Liver (tissue), 9 donors: ENCODE measurements around the gene CCT2. TPM values are rescaled to one million over a fixed set of nuclear protein-coding genes. Genes with fewer than 3 reads are reported as not detected.

ENCODE experiments used
- DNase-seq: peaks from one replicate; pipeline ENCODE4 v3.0.0-alpha.2; 2017; ENCODE audit warnings: low spot score
- H3K27ac ChIP-seq, 2 donors: one replicate each; pipeline ENCODE4 v1.7.0; 2013; ENCODE audit warnings: inconsistent platforms in 2 of 2, low read length in 2 of 2, control low read depth in 1 of 2, low read depth in 1 of 2, mild to moderate bottlenecking in 1 of 2
- H3K27me3 ChIP-seq, 4 donors: one replicate each; pipeline versions ENCODE4 v1.6.1 to v1.7.0; 2013; ENCODE audit warnings: low read length in 3 of 4, inconsistent platforms in 1 of 4, mild to moderate bottlenecking in 1 of 4, moderate library complexity in 1 of 4; ENCODE audit not compliant: control insufficient read depth in 4 of 4, insufficient read depth in 4 of 4
- H3K36me3 ChIP-seq, 4 donors: one replicate each; pipeline versions ENCODE4 v1.6.1 to v1.7.0; 2013; ENCODE audit warnings: low read length in 3 of 4, mild to moderate bottlenecking in 3 of 4, low read depth in 1 of 4, moderate library complexity in 1 of 4; ENCODE audit not compliant: control insufficient read depth in 4 of 4, insufficient read depth in 3 of 4
- H3K4me1 ChIP-seq, 4 donors: one replicate each; pipeline versions ENCODE4 v1.6.1 to v1.7.0; 2013; ENCODE audit warnings: low read length in 3 of 4, mild to moderate bottlenecking in 3 of 4, moderate library complexity in 1 of 4; ENCODE audit not compliant: control insufficient read depth in 4 of 4, insufficient read depth in 4 of 4
- H3K4me3 ChIP-seq, 3 donors: one replicate each; pipeline versions ENCODE4 v1.6.1 to v1.7.0; 2013; ENCODE audit warnings: low read length in 3 of 3, control low read depth in 1 of 3, low read depth in 1 of 3, mild to moderate bottlenecking in 1 of 3
- H3K9ac ChIP-seq, 2 donors: one replicate each; pipeline ENCODE4 v1.7.0; 2013; ENCODE audit warnings: low read length in 2 of 2, mild to moderate bottlenecking in 2 of 2, moderate library complexity in 2 of 2, control low read depth in 1 of 2, low read depth in 1 of 2
- H3K9me3 ChIP-seq, 4 donors: one replicate each; pipeline versions ENCODE4 v1.6.1 to v1.7.0; 2013; ENCODE audit warnings: low read length in 3 of 4; ENCODE audit not compliant: control insufficient read depth in 4 of 4
- ATF3 ChIP-seq: IDR thresholded peaks from 2 replicates; pipeline ENCODE4 v1.6.1; 2016; ENCODE audit warnings: antibody characterized with exemption
- CTCF ChIP-seq: fragments of 150-350 bp; IDR thresholded peaks from 2 replicates; pipeline ENCODE4 v1.5.1; 2017; ENCODE audit warnings: improper control_type of control experiment, low read depth, low read length; ENCODE audit not compliant: missing input control
- EGR1 ChIP-seq, 2 donors: IDR thresholded peaks; 2 replicates each; pipeline ENCODE4 v1.6.1; 2016 to 2018; ENCODE audit warnings: antibody characterized with exemption in 2 of 2, low read depth in 2 of 2
- FOXA1 ChIP-seq: IDR thresholded peaks from 2 replicates; pipeline ENCODE4 v1.6.1; 2016; ENCODE audit warnings: antibody characterized with exemption
- FOXA2 ChIP-seq: IDR thresholded peaks from 2 replicates; pipeline ENCODE4 v1.6.1; 2016; ENCODE audit warnings: antibody characterized with exemption
- GABPA ChIP-seq, 2 donors: IDR thresholded peaks in 1 of 2; conservative IDR thresholded peaks in 1 of 2; 2 replicates each; pipeline ENCODE4 v1.6.1; 2016; ENCODE audit warnings: antibody characterized with exemption in 2 of 2, mild to moderate bottlenecking in 1 of 2, moderate library complexity in 1 of 2
- HNF4A ChIP-seq, 2 donors: conservative IDR thresholded peaks; 2 replicates each; pipeline ENCODE4 v1.6.1; 2016; ENCODE audit warnings: antibody characterized with exemption in 2 of 2, mild to moderate bottlenecking in 2 of 2
- HNF4G ChIP-seq: IDR thresholded peaks from 2 replicates; pipeline ENCODE4 v1.6.1; 2016; ENCODE audit warnings: antibody characterized with exemption
- JUND ChIP-seq, 2 donors: IDR thresholded peaks; 2 replicates each; pipeline ENCODE4 v1.6.1; 2016; ENCODE audit warnings: antibody characterized with exemption in 2 of 2
- NR2F2 ChIP-seq: IDR thresholded peaks from 2 replicates; pipeline ENCODE4 v1.6.1; 2016; ENCODE audit warnings: antibody characterized with exemption
- RAD21 ChIP-seq, 2 donors: IDR thresholded peaks; 2 replicates each; pipeline ENCODE4 v1.6.1; 2016; ENCODE audit warnings: antibody characterized with exemption in 2 of 2, mild to moderate bottlenecking in 2 of 2
- RXRA ChIP-seq, 2 donors: IDR thresholded peaks; 2 replicates each; pipeline ENCODE4 v1.6.1; 2017 to 2018; ENCODE audit warnings: antibody characterized with exemption in 2 of 2, mild to moderate bottlenecking in 1 of 2
- SP1 ChIP-seq: IDR thresholded peaks from 2 replicates; pipeline ENCODE4 v1.6.1; 2018; ENCODE audit warnings: antibody characterized with exemption, mild to moderate bottlenecking
- TAF1 ChIP-seq: conservative IDR thresholded peaks from 2 replicates; pipeline ENCODE4 v1.6.1; 2016; ENCODE audit warnings: antibody characterized with exemption, mild to moderate bottlenecking
- YY1 ChIP-seq: IDR thresholded peaks from 2 replicates; pipeline ENCODE4 v1.6.1; 2016; ENCODE audit warnings: antibody characterized with exemption, mild to moderate bottlenecking
- WGBS: extraction: QIAGEN DNeasy Blood & Tissue Kit; methylation state at CpG from one replicate; pipeline ENCODE4 v1.1.7; 2013; 5-methylcytosine and 5-hydroxymethylcytosine counted together
- polyA plus RNA-seq, 2 donors: library from polyadenylated mRNA; stranded (reverse) in 1 of 2; unstranded in 1 of 2; fragments of 200-250 nt in 1 of 2; fragments of >200 nt in 1 of 2; fragmentation: Nextera tagmentation in 1 of 2; extraction: Ambion mirVana in 1 of 2; gene quantifications; one replicate each; pipeline versions ENCODE4 v1.2.1 to v1.2.3, GENCODE V29; 2013 to 2015
- total RNA-seq, 2 donors: library from RNA; depleted of rRNA; stranded (reverse); fragments of >200 nt; gene quantifications; one replicate each; pipeline ENCODE4 v1.2.3, GENCODE V29; 2014
- TF ChIP-seq, protein P1 (sequence below): IDR thresholded peaks from 2 replicates; pipeline ENCODE4 v1.6.1; 2016; ENCODE audit warnings: antibody characterized with exemption
- TF ChIP-seq, protein P2 (sequence below): IDR thresholded peaks from 2 replicates; pipeline ENCODE4 v1.6.1; 2016; ENCODE audit warnings: antibody characterized with exemption
- TF ChIP-seq, protein P3 (sequence below): IDR thresholded peaks from 2 replicates; pipeline ENCODE4 v1.6.1; 2016; ENCODE audit warnings: antibody characterized with exemption, mild to moderate bottlenecking
- donor health status: healthy.
- donor health status: healthy.
- donor health status: healthy.
- donor health status: healthy.
- donor health status: healthy.

CCT2 gene
- total and polyA plus RNA-seq, 4 donors = 43.6 to 145 (median 80.6) TPM

DNA sequence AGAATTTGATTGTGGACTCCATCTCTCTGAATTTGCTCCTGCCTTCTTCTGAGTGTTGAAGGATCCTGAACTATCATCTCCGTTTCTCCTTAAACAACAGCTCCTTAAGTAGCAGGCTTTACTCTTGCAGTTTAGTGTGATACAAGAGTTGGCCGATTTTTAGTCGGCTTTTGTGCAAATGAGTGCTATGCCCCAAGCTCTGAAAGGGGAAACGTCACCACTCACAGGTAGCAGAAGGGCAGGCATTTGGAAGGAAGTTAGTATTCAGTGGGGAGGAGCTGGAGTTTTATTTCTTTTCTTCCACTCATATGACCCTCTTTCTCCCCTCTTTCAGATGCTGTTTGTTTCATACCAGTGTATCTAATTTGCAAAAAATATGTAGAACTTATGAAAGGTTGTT lies 61.9 kb downstream of the CCT2 start:
- no peak overlapping the region for H3K27ac ChIP-seq
- no peak for DNase-seq
- 64% methylated on average over 4 of the region's 4 CpGs for WGBS
- H3K9ac ChIP-seq = no peak overlapping the region
- H3K4me3 ChIP-seq = no peak overlapping the region
- H3K9me3 ChIP-seq = no peaks in the 10 kb centered on the region
- TF ChIP-seq NR2F2 (no peak), FOXA2 (no peak), YY1 (no peak), SP1 (no peak)
- H3K27me3 ChIP-seq = peaks cover 0 to 2% (median 0%) of the 10 kb centered on the region in 4 donors
- no peaks in the 10 kb centered on the region for H3K36me3 ChIP-seq
- H3K4me1 ChIP-seq = no peaks in the 10 kb centered on the region

DNA sequence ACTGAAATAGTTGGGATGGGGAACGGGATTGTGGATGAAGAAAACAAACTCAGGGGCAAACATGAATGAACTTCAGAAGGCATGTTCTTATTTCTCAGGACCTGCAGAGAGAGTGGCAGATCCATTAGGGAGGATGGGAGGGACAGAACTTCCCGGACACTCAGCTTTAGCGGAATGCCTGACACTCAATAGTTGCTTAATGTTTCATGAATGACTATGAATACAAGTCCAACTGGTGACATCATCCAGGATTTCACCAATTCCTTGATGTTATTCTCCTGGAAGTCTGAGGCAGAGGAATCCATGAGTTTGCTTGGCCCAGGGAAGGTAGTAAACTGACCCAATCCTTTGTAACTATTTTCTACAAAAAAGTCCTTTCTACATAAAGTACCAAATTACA lies 63.2 kb downstream of the CCT2 start:
- no peak overlapping the region for H3K4me3 ChIP-seq
- no peaks in the 10 kb centered on the region for H3K9me3 ChIP-seq
- no peaks in the 10 kb centered on the region for H3K4me1 ChIP-seq
- TF ChIP-seq ATF3 = no peak
- TF ChIP-seq TAF1 = no peak
- TF ChIP-seq, protein P1, sequence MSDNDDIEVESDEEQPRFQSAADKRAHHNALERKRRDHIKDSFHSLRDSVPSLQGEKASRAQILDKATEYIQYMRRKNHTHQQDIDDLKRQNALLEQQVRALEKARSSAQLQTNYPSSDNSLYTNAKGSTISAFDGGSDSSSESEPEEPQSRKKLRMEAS = no peak
- no peak for TF ChIP-seq FOXA1
- no peak for TF ChIP-seq NR2F2
- TF ChIP-seq RAD21 (IDR thresholded peaks at IDR 0.05) = no peak
- TF ChIP-seq CTCF = no peak
- no peak for TF ChIP-seq YY1
- TF ChIP-seq RXRA (IDR thresholded peaks at IDR 0.05) = no peak
- no peak for TF ChIP-seq JUND (IDR thresholded peaks at IDR 0.05)
- TF ChIP-seq EGR1 (IDR thresholded peaks at IDR 0.05; ENCODE audit: low read depth in 2 of 2) = no peak
- TF ChIP-seq GABPA (IDR thresholded peaks at IDR 0.05 in 1 of 2, conservative IDR thresholded peaks at IDR 0.05 in 1 of 2) = no peak
- TF ChIP-seq FOXA2 = no peak
- TF ChIP-seq SP1 = no peak
- TF ChIP-seq, protein P2, sequence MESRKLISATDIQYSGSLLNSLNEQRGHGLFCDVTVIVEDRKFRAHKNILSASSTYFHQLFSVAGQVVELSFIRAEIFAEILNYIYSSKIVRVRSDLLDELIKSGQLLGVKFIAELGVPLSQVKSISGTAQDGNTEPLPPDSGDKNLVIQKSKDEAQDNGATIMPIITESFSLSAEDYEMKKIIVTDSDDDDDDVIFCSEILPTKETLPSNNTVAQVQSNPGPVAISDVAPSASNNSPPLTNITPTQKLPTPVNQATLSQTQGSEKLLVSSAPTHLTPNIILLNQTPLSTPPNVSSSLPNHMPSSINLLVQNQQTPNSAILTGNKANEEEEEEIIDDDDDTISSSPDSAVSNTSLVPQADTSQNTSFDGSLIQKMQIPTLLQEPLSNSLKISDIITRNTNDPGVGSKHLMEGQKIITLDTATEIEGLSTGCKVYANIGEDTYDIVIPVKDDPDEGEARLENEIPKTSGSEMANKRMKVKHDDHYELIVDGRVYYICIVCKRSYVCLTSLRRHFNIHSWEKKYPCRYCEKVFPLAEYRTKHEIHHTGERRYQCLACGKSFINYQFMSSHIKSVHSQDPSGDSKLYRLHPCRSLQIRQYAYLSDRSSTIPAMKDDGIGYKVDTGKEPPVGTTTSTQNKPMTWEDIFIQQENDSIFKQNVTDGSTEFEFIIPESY = no peak
- H3K36me3 ChIP-seq = no peaks in the 10 kb centered on the region
- no peak overlapping the region for H3K27ac ChIP-seq
- H3K27me3 ChIP-seq = peaks cover 0 to 2% (median 0%) of the 10 kb centered on the region in 4 donors
- DNase-seq = no peak
- no peak overlapping the region for H3K9ac ChIP-seq
- WGBS = 88% methylated on average over 3 of the region's 3 CpGs

DNA sequence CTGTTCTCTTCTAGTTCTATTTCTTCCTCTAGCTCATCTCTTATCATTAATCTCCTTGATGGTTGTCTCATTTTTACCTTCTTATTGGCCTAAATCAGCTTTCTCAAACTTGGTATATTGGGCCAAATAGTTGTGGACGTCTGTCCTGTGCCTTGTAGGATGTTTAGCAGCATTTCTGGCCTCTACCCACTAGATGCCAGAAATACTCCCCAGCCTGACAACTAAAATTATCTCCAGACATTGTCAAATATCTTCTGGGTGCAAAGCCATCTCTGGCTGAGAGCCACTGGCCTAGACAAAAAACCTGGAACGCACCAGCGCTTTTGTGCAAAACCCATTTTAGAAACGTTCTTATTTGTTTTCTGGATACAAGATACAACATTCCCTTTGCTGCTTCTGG lies 64.3 kb downstream of the CCT2 start:
- Histone ChIP-seq H3K27ac (no peak overlapping the region), H3K9me3 (no peaks in the 10 kb centered on the region), H3K9ac (no peak overlapping the region), H3K4me1 (no peaks in the 10 kb centered on the region), H3K4me3 (no peak overlapping the region), H3K36me3 (no peaks in the 10 kb centered on the region), H3K27me3 (peaks cover 0 to 2% (median 0%) of the 10 kb centered on the region in 4 donors)
- DNase-seq = no peak
- TF ChIP-seq GABPA (IDR thresholded peaks at IDR 0.05 in 1 of 2, conservative IDR thresholded peaks at IDR 0.05 in 1 of 2) = no peak
- no peak for TF ChIP-seq SP1
- TF ChIP-seq FOXA2 = no peak
- TF ChIP-seq, protein P3, sequence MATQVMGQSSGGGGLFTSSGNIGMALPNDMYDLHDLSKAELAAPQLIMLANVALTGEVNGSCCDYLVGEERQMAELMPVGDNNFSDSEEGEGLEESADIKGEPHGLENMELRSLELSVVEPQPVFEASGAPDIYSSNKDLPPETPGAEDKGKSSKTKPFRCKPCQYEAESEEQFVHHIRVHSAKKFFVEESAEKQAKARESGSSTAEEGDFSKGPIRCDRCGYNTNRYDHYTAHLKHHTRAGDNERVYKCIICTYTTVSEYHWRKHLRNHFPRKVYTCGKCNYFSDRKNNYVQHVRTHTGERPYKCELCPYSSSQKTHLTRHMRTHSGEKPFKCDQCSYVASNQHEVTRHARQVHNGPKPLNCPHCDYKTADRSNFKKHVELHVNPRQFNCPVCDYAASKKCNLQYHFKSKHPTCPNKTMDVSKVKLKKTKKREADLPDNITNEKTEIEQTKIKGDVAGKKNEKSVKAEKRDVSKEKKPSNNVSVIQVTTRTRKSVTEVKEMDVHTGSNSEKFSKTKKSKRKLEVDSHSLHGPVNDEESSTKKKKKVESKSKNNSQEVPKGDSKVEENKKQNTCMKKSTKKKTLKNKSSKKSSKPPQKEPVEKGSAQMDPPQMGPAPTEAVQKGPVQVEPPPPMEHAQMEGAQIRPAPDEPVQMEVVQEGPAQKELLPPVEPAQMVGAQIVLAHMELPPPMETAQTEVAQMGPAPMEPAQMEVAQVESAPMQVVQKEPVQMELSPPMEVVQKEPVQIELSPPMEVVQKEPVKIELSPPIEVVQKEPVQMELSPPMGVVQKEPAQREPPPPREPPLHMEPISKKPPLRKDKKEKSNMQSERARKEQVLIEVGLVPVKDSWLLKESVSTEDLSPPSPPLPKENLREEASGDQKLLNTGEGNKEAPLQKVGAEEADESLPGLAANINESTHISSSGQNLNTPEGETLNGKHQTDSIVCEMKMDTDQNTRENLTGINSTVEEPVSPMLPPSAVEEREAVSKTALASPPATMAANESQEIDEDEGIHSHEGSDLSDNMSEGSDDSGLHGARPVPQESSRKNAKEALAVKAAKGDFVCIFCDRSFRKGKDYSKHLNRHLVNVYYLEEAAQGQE = no peak
- no peak for TF ChIP-seq HNF4A (conservative IDR thresholded peaks at IDR 0.05)
- TF ChIP-seq CTCF = no peak
- TF ChIP-seq HNF4G = no peak
- TF ChIP-seq JUND (IDR thresholded peaks at IDR 0.05) = no peak
- no peak for TF ChIP-seq RXRA (IDR thresholded peaks at IDR 0.05)
- TF ChIP-seq YY1 = no peak
- TF ChIP-seq EGR1 (IDR thresholded peaks at IDR 0.05; ENCODE audit: low read depth in 2 of 2) = no peak
- TF ChIP-seq RAD21 (IDR thresholded peaks at IDR 0.05) = no peak
- TF ChIP-seq TAF1 = no peak
- WGBS = 60% methylated on average over 4 of the region's 4 CpGs
